ENCODE data around the gene SUN5.

The SUN5 gene

GRCh38 chr20:33026779-33027759, 22.8 kb upstream of the SUN5 start:
- DNase-seq (ENCODE audit: low spot score) (no peak), FAIRE-seq (no peak)

GRCh38 chr20:33026072-33026778, 22.0 kb upstream of the SUN5 start:
- DNase-seq (ENCODE audit: low spot score) (no peak), FAIRE-seq (no peak)

GRCh38 chr20:33025318-33025876, 21.2 kb upstream of the SUN5 start:
- DNase-seq (ENCODE audit: low spot score) (no peak), FAIRE-seq (peak; percentile 20)

- DNase-seq (ENCODE audit: low spot score) (no peak), FAIRE-seq (peak; percentile 67)
These were observed 20.5 kb upstream of the SUN5 start for GRCh38 chr20:33024609-33025317.

- DNase-seq (ENCODE audit: low spot score) (no peak), FAIRE-seq (no peak)
These were observed 20.0 kb upstream of the SUN5 start for GRCh38 chr20:33024243-33024560.

- DNase-seq (ENCODE audit: low spot score) (no peak), FAIRE-seq (no peak)
These were observed 19.4 kb upstream of the SUN5 start for GRCh38 chr20:33023439-33024242.

GRCh38 chr20:33022694-33023438, 18.6 kb upstream of the SUN5 start:
- no peak for DNase-seq (ENCODE audit: low spot score)
- no peak for FAIRE-seq

GRCh38 chr20:33022289-33022688, 18.1 kb upstream of the SUN5 start:
- no peak for FAIRE-seq
- no peak for DNase-seq (ENCODE audit: low spot score)

- DNase-seq (ENCODE audit: low spot score) (no peak), FAIRE-seq (no peak)
These were observed 17.6 kb upstream of the SUN5 start for GRCh38 chr20:33021879-33022278.

GRCh38 chr20:33020278-33021161, 16.3 kb upstream of the SUN5 start:
- no peak for DNase-seq (ENCODE audit: low spot score)
- no peak for FAIRE-seq

- FAIRE-seq (no peak), DNase-seq (ENCODE audit: low spot score) (no peak)
These were observed 15.4 kb upstream of the SUN5 start for GRCh38 chr20:33019465-33020277.

- DNase-seq (ENCODE audit: low spot score) = no peak
- FAIRE-seq = no peak
These were observed 14.1 kb upstream of the SUN5 start for GRCh38 chr20:33018169-33018931.

- DNase-seq (ENCODE audit: low spot score) = no peak
- peak; percentile 5 for FAIRE-seq
These were observed 13.3 kb upstream of the SUN5 start for GRCh38 chr20:33017542-33017941.

GRCh38 chr20:33016581-33017109, 12.4 kb upstream of the SUN5 start:
- DNase-seq (ENCODE audit: low spot score) = no peak
- no peak for FAIRE-seq

- no peak for DNase-seq (ENCODE audit: low spot score)
- no peak for FAIRE-seq
These were observed 11.7 kb upstream of the SUN5 start for GRCh38 chr20:33015700-33016580.

- FAIRE-seq = no peak
These were observed 10.9 kb upstream of the SUN5 start for GRCh38 chr20:33015114-33015484.

More at GRCh38 chr20:33015114-33015484, 10.9 kb upstream of the SUN5 start:
- DNase-seq (ENCODE audit: low spot score) = no peak

Measured in urothelium cell line (cell line).